Pulmonary artery endothelial cell (primary cell): ENCODE results near the gene FMN2. TPM values are rescaled to one million over a fixed set of nuclear protein-coding genes. Genes with fewer than 3 reads are reported as not detected.

Experiments used
- DNase-seq: peaks from one replicate; pipeline ENCODE4 v3.0.0-alpha.2; 2011; ENCODE audit warnings: low read depth, low spot score
- total RNA-seq: library from RNA; depleted of rRNA; stranded (reverse); fragments of >200 nt; gene quantifications from 2 replicates; pipeline ENCODE4 v1.2.3, GENCODE V29; 2014

Gene FMN2
- total RNA-seq, 1 donor from 2014 or later = not detected

- no peak for DNase-seq
Observed at GRCh38 chr1:240487493-240487892, 395.8 kb downstream of the FMN2 start.

- DNase-seq = no peak
Observed at GRCh38 chr1:240491156-240491555, 399.5 kb downstream of the FMN2 start.

GRCh38 chr1:240491796-240492195 lies 400.1 kb downstream of the FMN2 start:
- DNase-seq = no peak

- DNase-seq = no peak
Observed at GRCh38 chr1:240492832-240493440, 401.3 kb downstream of the FMN2 start.

- no peak for DNase-seq
Observed at GRCh38 chr1:240495601-240496000, 403.9 kb downstream of the FMN2 start.

GRCh38 chr1:240496356-240496755 lies 404.7 kb downstream of the FMN2 start:
- DNase-seq = no peak

- DNase-seq = no peak
Observed at GRCh38 chr1:240496941-240497340, 405.3 kb downstream of the FMN2 start.

- no peak for DNase-seq
Observed at GRCh38 chr1:240497908-240498307, 406.2 kb downstream of the FMN2 start.

GRCh38 chr1:240498335-240498734 lies 406.7 kb downstream of the FMN2 start:
- no peak for DNase-seq

GRCh38 chr1:240499012-240499411 lies 407.3 kb downstream of the FMN2 start:
- no peak for DNase-seq

- no peak for DNase-seq
Observed at GRCh38 chr1:240500647-240501046, 409.0 kb downstream of the FMN2 start.

GRCh38 chr1:240501115-240501514 lies 409.4 kb downstream of the FMN2 start:
- DNase-seq = no peak

- no peak for DNase-seq
Observed at GRCh38 chr1:240503036-240503435, 411.4 kb downstream of the FMN2 start.

- no peak for DNase-seq
Observed at GRCh38 chr1:240503558-240503957, 411.9 kb downstream of the FMN2 start.

- no peak for DNase-seq
Observed at GRCh38 chr1:240506176-240506575, 414.5 kb downstream of the FMN2 start.

GRCh38 chr1:240508201-240508600 lies 416.5 kb downstream of the FMN2 start:
- no peak for DNase-seq

GRCh38 chr1:240508950-240509349 lies 417.3 kb downstream of the FMN2 start:
- no peak for DNase-seq

GRCh38 chr1:240511789-240512188 lies 420.1 kb downstream of the FMN2 start:
- no peak for DNase-seq

- no peak for DNase-seq
Observed at GRCh38 chr1:240515505-240515904, 423.8 kb downstream of the FMN2 start.

GRCh38 chr1:240516069-240516468 lies 424.4 kb downstream of the FMN2 start:
- DNase-seq = no peak

- no peak for DNase-seq
Observed at GRCh38 chr1:240517891-240518290, 426.2 kb downstream of the FMN2 start.

GRCh38 chr1:240522122-240522822 lies 430.6 kb downstream of the FMN2 start:
- no peak for DNase-seq

- no peak for DNase-seq
Observed at GRCh38 chr1:240524356-240525069, 432.8 kb downstream of the FMN2 start.
